ENCODE data around the gene DCDC2. TPM values are rescaled to one million over a fixed set of nuclear protein-coding genes. Genes with fewer than 3 reads are reported as not detected.

Gene DCDC2
- total and polyA plus RNA-seq, 2 donors (not counting 1 experiment from before 2014, with no cell fraction given) = not detected

DNA sequence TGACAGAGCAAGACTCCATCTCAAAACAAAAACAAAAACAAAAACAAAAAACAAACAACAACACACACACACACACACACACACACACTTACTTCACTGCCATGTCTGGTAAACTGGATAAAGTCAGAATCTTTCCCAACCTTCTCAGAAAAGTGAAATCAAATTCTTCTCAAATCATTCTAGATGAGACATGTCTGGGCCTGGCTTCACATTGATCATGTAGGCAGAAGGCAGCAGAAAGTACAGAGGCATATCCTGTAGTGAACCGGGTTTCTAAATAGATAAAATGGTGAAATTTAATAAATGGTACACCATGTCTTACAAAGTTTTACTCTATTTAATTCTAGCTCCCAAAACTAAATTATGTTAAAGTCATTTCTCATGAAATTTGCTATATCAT is 30.0 kb upstream of the DCDC2 start:
- POLR2A ChIA-PET = no interaction called here
- no peaks in the 10 kb centered on the region for H3K36me3 ChIP-seq (replicated peaks in 1 of 2; ENCODE audit: control extremely low read depth in 1 of 2, control insufficient read depth in 1 of 2, extremely low read depth in 1 of 2, insufficient read depth in 2 of 2, low read length in 1 of 2)
- WGBS (ENCODE audit: insufficient coverage) = no CpG with 5 or more reads among the region's 1 CpG

DNA sequence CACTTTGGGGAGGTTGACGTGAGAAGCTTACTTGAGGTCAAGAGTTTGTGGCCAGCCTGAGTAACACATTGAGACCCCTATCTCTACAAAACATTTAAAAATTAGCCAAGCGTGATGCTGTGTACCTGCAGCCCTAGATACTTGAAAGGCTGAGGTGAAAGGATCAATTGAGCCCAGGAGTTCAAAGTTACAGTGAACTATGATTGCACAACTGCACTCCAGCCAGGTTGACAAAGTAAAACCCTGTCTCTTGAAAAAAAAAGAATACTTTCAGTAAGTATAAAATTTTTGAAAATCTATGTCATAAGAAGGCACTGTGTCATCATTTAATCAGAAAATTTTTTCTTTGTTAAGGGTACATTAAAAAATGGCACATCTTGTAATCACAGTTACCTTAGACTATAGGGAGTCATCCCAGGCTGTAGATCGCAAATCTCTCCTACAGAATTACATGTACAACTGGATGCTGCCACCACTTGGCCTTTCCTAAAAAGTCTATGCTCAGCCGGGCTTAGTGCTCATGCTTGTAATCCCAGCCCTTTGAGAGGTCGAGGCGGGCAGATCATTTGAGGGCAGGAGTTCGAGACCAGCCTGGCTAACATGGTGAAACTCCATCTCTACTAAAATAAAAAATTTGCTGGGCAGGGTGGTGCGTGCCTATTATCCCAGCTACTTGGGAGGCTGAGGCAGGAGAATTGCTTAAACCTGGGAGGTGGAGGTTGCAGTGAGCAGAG is 27.8 kb upstream of the DCDC2 start:
- no peak overlapping the region for H3K27ac Mint-ChIP-seq
- Histone ChIP-seq H3K27me3 (replicated peaks in 1 of 4; ENCODE audit: control extremely low read depth in 1 of 4, control insufficient read depth in 3 of 4, insufficient read depth in 4 of 4, low read length in 3 of 4) (peaks cover 0 to 4% (median 0%) of the 10 kb centered on the region in 4 experiments), H3K9ac (ENCODE audit: low read length) (no peak overlapping the region), H3K36me3 (replicated peaks in 1 of 2; ENCODE audit: control extremely low read depth in 1 of 2, control insufficient read depth in 1 of 2, extremely low read depth in 1 of 2, insufficient read depth in 2 of 2, low read length in 1 of 2) (no peaks in the 10 kb centered on the region), H3K27ac (ENCODE audit: low read length in 2 of 2) (no peak overlapping the region), H3K79me2 (ENCODE audit: control insufficient read depth, insufficient read depth, low read length) (no peaks in the 10 kb centered on the region), H3K4me1 (ENCODE audit: control insufficient read depth in 2 of 2, insufficient read depth in 2 of 2, low read length in 2 of 2) (no peaks in the 10 kb centered on the region), H4K20me1 (ENCODE audit: control insufficient read depth, insufficient read depth, low read length, poor library complexity, severe bottlenecking) (no peaks in the 10 kb centered on the region), H3K9me3 (ENCODE audit: control extremely low read depth in 1 of 3, control insufficient read depth in 2 of 3, insufficient read depth in 1 of 3, low read length in 2 of 3) (no peaks in the 10 kb centered on the region), H3K4me3 (ENCODE audit: control extremely low read depth in 1 of 5, extremely low read depth in 1 of 5, insufficient read depth in 1 of 5, low read depth in 2 of 5, low read length in 4 of 5) (no peak overlapping the region), H3K4me2 (replicated peaks; ENCODE audit: low read depth, low read length, poor library complexity, severe bottlenecking) (no peak overlapping the region), H2AFZ (ENCODE audit: insufficient read depth, low read depth, low read length, poor library complexity, severe bottlenecking) (no peak overlapping the region)
- 82% methylated on average over 4 of the region's 8 CpGs for WGBS (ENCODE audit: insufficient coverage)
- H3K27me3 Mint-ChIP-seq = peaks cover 18% of the 10 kb centered on the region
- intact Hi-C loops (cut with micrococcal nuclease) = no loop called here
- H3K9me3 Mint-ChIP-seq (ENCODE audit: insufficient read depth) = no peaks in the 10 kb centered on the region
- TF ChIP-seq, protein P1, sequence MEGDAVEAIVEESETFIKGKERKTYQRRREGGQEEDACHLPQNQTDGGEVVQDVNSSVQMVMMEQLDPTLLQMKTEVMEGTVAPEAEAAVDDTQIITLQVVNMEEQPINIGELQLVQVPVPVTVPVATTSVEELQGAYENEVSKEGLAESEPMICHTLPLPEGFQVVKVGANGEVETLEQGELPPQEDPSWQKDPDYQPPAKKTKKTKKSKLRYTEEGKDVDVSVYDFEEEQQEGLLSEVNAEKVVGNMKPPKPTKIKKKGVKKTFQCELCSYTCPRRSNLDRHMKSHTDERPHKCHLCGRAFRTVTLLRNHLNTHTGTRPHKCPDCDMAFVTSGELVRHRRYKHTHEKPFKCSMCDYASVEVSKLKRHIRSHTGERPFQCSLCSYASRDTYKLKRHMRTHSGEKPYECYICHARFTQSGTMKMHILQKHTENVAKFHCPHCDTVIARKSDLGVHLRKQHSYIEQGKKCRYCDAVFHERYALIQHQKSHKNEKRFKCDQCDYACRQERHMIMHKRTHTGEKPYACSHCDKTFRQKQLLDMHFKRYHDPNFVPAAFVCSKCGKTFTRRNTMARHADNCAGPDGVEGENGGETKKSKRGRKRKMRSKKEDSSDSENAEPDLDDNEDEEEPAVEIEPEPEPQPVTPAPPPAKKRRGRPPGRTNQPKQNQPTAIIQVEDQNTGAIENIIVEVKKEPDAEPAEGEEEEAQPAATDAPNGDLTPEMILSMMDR (IDR thresholded peaks at IDR 0.05) = no peak
- no peak for TF ChIP-seq EZH2 (IDR thresholded peaks at IDR 0.05; ENCODE audit: borderline replicate concordance, insufficient read depth, low read depth, low read length, poor library complexity, severe bottlenecking)
- H3K4me3 Mint-ChIP-seq = no peak overlapping the region
- H3K4me1 Mint-ChIP-seq = no peaks in the 10 kb centered on the region
- ChIA-PET CTCF (no interaction called here), POLR2A (no interaction called here)
- ATAC-seq (ENCODE audit: low read depth) (no peak), DNase-seq (no peak)

More for the DNA sequence above, 30.0 kb upstream of the DCDC2 start:
- no peak for TF ChIP-seq EZH2 (IDR thresholded peaks at IDR 0.05; ENCODE audit: borderline replicate concordance, insufficient read depth, low read depth, low read length, poor library complexity, severe bottlenecking)
- TF ChIP-seq, protein P1 (IDR thresholded peaks at IDR 0.05) = no peak
- DNase-seq = no peak
- no peak overlapping the region for H3K4me3 ChIP-seq (ENCODE audit: control extremely low read depth in 1 of 5, extremely low read depth in 1 of 5, insufficient read depth in 1 of 5, low read depth in 2 of 5, low read length in 4 of 5)
- intact Hi-C loops (cut with micrococcal nuclease) = no loop called here
- H3K9me3 ChIP-seq (ENCODE audit: control extremely low read depth in 1 of 3, control insufficient read depth in 2 of 3, insufficient read depth in 1 of 3, low read length in 2 of 3) = no peaks in the 10 kb centered on the region
- no peak overlapping the region for H3K4me3 Mint-ChIP-seq
- H3K4me2 ChIP-seq (replicated peaks; ENCODE audit: low read depth, low read length, poor library complexity, severe bottlenecking) = no peak overlapping the region
- H3K79me2 ChIP-seq (ENCODE audit: control insufficient read depth, insufficient read depth, low read length) = no peaks in the 10 kb centered on the region
- H3K4me1 ChIP-seq (ENCODE audit: control insufficient read depth in 2 of 2, insufficient read depth in 2 of 2, low read length in 2 of 2) = no peaks in the 10 kb centered on the region
- no peak overlapping the region for H3K9ac ChIP-seq (ENCODE audit: low read length)
- no peak for ATAC-seq (ENCODE audit: low read depth)
- H3K4me1 Mint-ChIP-seq = no peaks in the 10 kb centered on the region
- no peak overlapping the region for H3K27ac ChIP-seq (ENCODE audit: low read length in 2 of 2)
- H2AFZ ChIP-seq (ENCODE audit: insufficient read depth, low read depth, low read length, poor library complexity, severe bottlenecking) = no peak overlapping the region
- no peak overlapping the region for H3K27ac Mint-ChIP-seq
- H3K9me3 Mint-ChIP-seq (ENCODE audit: insufficient read depth) = no peaks in the 10 kb centered on the region
- CTCF ChIA-PET = no interaction called here
- no peaks in the 10 kb centered on the region for H4K20me1 ChIP-seq (ENCODE audit: control insufficient read depth, insufficient read depth, low read length, poor library complexity, severe bottlenecking)
- H3K27me3 Mint-ChIP-seq = peaks cover 18% of the 10 kb centered on the region
- H3K27me3 ChIP-seq (replicated peaks in 1 of 4; ENCODE audit: control extremely low read depth in 1 of 4, control insufficient read depth in 3 of 4, insufficient read depth in 4 of 4, low read length in 3 of 4) = peaks cover 0 to 4% (median 0%) of the 10 kb centered on the region in 4 experiments
